ENCODE data around the gene EHHADH. TPM values are rescaled to one million over a fixed set of nuclear protein-coding genes. Genes with fewer than 3 reads are reported as not detected.
"Not testable (repeated sequence)": the region's sequence is repeated elsewhere in the genome, so short reads cannot be mapped to it uniquely, and the experiment has no call there.

Gene EHHADH
- total RNA-seq: 1.4 and 1.8 TPM in 2 replicates

DNA sequence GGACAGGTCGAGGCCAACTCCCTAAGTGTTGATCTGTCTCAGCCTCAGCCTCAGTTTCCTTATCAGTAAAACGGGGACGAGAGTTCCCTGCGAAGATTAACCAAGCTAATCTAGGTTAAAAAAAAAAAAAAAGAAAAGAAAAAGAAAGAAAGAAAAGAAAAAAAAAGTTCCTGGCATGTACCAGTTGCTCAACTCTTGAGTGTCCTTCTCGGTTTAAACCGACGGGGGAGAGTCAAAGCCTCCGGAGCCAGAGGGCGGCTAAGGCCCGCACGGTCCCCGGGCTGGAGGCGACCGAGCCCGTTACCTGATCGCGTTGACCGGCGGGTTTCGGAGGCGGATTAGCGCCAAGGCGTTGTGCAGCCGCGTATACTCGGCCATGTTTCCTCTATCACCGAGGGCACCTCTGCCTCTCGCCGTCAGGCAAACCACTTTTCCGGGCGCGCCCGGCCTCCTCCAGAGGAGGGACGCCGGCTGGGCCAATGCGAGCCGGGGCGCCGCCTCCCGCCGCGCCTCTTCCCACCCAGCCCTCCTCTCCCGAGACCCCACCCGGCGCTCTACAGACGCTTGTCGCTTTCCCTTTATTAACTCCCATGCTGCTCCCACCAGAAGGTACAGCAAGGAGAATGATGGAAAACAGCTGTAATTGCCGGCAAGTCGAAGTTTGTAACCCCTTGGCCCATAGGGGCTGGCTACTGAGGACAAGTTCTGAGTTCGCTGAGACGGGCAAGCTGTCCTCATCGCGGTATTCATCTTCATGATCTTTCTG is at the start of gene EHHADH:
Gene EHHADH, minus strand, starts transcription at position 405 of the 766 bp plus-strand sequence. Its CDS starts 27 bp downstream, at position 378.
- H3K4me1 Mint-ChIP-seq (ENCODE audit: low read depth): no peaks in the 10 kb centered on the region
- intact Hi-C loops (cut with micrococcal nuclease): loop anchor here (2.0 kb wide), 1 partner anchor 29 kb away; no protein-coding TSS in a partner anchor
- no peaks in the 10 kb centered on the region for H3K27me3 Mint-ChIP-seq (ENCODE audit: insufficient read depth)
- peak; percentile 42 for DNase-seq (ENCODE audit: low spot score)
- H3K9me3 Mint-ChIP-seq: peaks cover 17% of the 10 kb centered on the region
- no peaks in the 10 kb centered on the region for H3K36me3 Mint-ChIP-seq (ENCODE audit: low read depth)
- peak within 1 kb of the TSS; percentile 77 for H3K4me3 Mint-ChIP-seq
- no peak within 1 kb of the TSS for H3K27ac Mint-ChIP-seq

DNA sequence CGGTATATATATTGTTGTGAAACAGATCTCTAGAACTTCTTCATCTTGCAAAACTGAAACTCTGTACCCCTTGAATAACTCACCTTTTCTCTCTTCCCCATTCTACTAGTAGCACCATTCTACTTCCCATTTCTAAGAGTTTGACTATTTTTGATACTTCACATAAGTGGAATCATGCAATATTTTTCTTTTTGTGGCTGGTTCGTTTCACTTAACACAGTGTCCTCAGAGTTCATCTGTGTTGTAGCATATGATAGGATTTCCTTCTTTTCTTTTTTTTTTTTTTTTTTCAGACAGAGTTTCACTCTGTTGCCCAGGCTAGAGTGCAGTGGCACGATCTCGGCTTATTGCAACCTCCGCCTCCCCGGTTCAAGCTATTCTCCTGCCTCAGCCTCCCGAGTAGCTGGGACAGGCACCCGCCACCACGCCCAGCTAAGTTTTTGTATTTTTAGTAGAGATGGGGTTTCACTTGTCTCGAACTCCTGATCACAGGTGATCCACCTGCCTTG is 46.1 kb upstream of the EHHADH start:
- H3K27me3 Mint-ChIP-seq (ENCODE audit: insufficient read depth); H3K9me3 Mint-ChIP-seq: not testable (repeated sequence)

DNA sequence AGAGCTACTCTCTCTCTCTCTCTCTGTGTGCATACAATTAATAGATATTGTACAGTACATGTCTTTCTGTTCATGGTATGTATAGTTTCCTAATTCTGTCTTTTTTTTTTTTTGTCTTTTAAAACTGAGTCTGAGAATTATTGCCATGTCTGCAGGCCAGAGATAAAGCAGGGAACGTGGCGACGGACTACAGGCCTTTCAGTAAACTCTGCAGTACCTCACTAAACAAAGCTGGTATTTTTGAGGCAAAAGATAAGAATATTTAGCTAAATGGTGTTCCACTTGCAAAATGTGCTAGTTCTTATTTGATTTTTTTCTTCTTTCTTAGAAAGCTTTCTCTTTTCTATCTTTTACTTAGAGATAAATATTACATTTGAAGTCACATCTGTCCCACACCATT is 44.0 kb upstream of the EHHADH start:
- Mint-ChIP-seq H3K4me1 (ENCODE audit: low read depth) (no peaks in the 10 kb centered on the region), H3K9me3 (no peaks in the 10 kb centered on the region), H3K4me3 (no peak overlapping the region), H3K27ac (no peak overlapping the region), H3K36me3 (ENCODE audit: low read depth) (no peaks in the 10 kb centered on the region), H3K27me3 (ENCODE audit: insufficient read depth) (no peaks in the 10 kb centered on the region)
- DNase-seq (ENCODE audit: low spot score): no peak
- intact Hi-C loops (cut with micrococcal nuclease): no loop called here

More for the DNA sequence above, 46.1 kb upstream of the EHHADH start:
- DNase-seq (ENCODE audit: low spot score); H3K27ac Mint-ChIP-seq; H3K4me3 Mint-ChIP-seq; H3K4me1 Mint-ChIP-seq (ENCODE audit: low read depth); intact Hi-C loops (cut with micrococcal nuclease); H3K36me3 Mint-ChIP-seq (ENCODE audit: low read depth): not testable (repeated sequence)

DNA sequence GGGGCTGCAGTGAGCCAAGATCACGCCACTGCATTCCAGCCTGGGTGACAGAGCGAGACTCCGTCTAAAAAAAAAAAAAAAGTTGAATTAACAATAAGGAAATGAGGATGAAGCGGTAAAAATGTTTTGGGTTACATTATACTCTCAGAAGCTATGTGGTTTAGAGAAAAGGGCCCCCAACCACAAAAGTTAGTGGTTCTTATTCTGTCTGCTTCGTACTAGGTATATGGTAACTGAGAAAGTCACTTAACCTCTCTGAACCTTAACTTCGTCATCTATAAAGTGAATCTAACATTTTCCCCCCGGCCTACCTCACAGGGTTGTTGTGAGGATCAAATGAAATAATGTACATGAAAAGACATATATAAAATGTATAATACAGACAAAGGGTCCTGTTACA is 38.4 kb upstream of the EHHADH start:
- H3K27me3 Mint-ChIP-seq (ENCODE audit: insufficient read depth): no peaks in the 10 kb centered on the region
- no peaks in the 10 kb centered on the region for H3K4me1 Mint-ChIP-seq (ENCODE audit: low read depth)
- DNase-seq (ENCODE audit: low spot score): no peak
- no peak overlapping the region for H3K4me3 Mint-ChIP-seq
- intact Hi-C loops (cut with micrococcal nuclease): no loop called here
- H3K27ac Mint-ChIP-seq: no peak overlapping the region
- no peaks in the 10 kb centered on the region for H3K9me3 Mint-ChIP-seq
- H3K36me3 Mint-ChIP-seq (ENCODE audit: low read depth): peaks cover 7% of the 10 kb centered on the region

DNA sequence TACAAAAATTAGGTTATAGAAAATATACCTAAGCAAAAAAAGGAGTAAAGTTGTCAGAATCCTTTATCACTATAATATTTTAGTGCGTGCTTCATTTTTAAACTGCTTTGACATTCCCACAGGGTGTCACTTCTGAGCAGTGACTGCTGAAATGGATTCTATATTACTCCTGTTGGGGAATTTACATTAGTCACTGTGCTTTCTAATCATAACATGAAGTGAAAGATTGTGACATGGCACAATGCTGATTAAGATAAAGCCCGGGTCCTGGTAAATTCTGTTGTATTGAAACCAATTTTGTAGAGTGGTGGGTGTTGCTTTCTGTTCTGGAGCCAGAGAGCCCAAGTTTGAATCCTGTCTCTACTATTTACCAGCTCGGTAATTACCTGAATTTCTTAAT is 36.4 kb upstream of the EHHADH start:
- Mint-ChIP-seq H3K9me3 (no peaks in the 10 kb centered on the region), H3K4me3 (no peak overlapping the region), H3K27me3 (ENCODE audit: insufficient read depth) (no peaks in the 10 kb centered on the region), H3K4me1 (ENCODE audit: low read depth) (no peaks in the 10 kb centered on the region), H3K36me3 (ENCODE audit: low read depth) (peaks cover 7% of the 10 kb centered on the region), H3K27ac (no peak overlapping the region)
- intact Hi-C loops (cut with micrococcal nuclease): loop anchor here (2.0 kb wide), 1 partner anchor 19 kb away; no protein-coding TSS in a partner anchor
- no peak for DNase-seq (ENCODE audit: low spot score)

DNA sequence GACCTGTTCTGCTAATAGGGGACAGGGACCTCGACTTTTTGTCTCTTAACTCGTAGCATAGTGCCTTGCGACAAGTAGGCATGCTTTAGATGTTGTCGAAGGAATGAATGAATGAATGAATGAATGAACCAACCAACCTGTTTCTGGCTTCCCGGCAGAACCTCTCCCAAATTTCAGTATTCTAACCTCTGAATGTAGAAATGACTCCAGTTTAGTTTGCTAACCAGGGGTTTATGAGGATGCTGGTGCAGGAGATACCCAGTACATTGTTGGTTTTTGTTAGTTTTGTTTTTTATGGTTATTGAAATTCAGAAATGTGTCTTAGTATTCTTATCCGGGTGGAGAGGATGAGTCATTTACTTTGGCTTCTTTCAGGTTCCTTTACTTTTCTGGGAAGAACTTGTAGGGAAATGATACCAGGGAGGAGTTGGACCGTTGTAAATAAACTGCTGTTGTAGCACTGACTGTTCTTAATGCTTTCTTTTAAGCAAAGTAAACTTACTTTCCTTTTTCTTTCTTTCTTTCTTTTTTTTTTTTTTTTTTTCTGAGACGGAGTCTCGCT is 29.6 kb upstream of the EHHADH start:
- intact Hi-C loops (cut with micrococcal nuclease): loop anchor here (1.0 to 5.0 kb wide), 6 partner anchors 29 to 1266 kb away; partner anchors contain the start of genes ABCC5, EHHADH, TMEM41A and VPS8
- peaks cover 9% of the 10 kb centered on the region for H3K36me3 Mint-ChIP-seq (ENCODE audit: low read depth)
- H3K27me3 Mint-ChIP-seq (ENCODE audit: insufficient read depth): peaks cover 3% of the 10 kb centered on the region
- peaks cover 20% of the 10 kb centered on the region for H3K9me3 Mint-ChIP-seq
- DNase-seq (ENCODE audit: low spot score): no peak
- peak overlapping the region; percentile 80 for H3K27ac Mint-ChIP-seq
- peaks cover 19% of the 10 kb centered on the region for H3K4me1 Mint-ChIP-seq (ENCODE audit: low read depth)
- peak overlapping the region; percentile 96 for H3K4me3 Mint-ChIP-seq

DNA sequence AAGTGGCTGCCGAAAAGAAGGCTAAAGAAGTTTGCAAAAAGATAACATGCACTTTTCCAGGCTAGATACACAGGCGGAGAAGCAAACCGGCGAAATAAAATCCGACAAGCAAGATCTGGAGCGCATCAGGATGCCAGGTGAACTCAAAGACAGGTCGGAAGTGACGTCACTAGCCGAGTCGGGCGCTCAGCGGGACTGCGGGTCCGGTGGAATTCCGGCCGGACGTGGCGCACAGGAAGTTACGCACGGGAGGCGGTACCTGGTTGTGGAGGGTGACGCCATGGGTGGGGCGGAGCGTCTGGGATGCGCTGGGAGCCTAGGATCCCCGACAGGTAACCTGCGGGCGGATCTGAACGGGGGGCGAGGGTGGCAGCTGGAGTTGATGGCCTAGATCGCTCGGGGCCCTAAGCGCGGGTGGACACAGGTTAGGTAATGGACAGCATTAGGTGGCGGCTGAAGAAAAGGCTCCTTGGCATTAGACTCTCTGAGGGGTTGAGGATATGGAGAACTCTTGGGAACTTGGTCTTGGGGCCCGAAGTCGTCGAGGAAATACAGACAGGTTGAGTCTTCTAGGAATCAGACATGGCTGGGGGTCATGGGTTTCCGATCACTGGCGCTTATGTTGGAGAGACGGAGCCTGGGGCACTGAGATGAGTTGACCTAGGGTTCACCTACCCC is 29.0 kb upstream of the EHHADH start:
- H3K36me3 Mint-ChIP-seq (ENCODE audit: low read depth): peaks cover 9% of the 10 kb centered on the region
- peaks cover 19% of the 10 kb centered on the region for H3K4me1 Mint-ChIP-seq (ENCODE audit: low read depth)
- peak overlapping the region; percentile 80 for H3K27ac Mint-ChIP-seq
- H3K27me3 Mint-ChIP-seq (ENCODE audit: insufficient read depth): peaks cover 3% of the 10 kb centered on the region
- H3K4me3 Mint-ChIP-seq: peak overlapping the region; percentile 96
- DNase-seq (ENCODE audit: low spot score): peak; percentile 91
- peaks cover 20% of the 10 kb centered on the region for H3K9me3 Mint-ChIP-seq
- intact Hi-C loops (cut with micrococcal nuclease): loop anchor here (1.0 to 5.0 kb wide), 7 partner anchors 28 to 1266 kb away; partner anchors contain the start of genes ABCC5, EHHADH, SENP2 and TMEM41A

DNA sequence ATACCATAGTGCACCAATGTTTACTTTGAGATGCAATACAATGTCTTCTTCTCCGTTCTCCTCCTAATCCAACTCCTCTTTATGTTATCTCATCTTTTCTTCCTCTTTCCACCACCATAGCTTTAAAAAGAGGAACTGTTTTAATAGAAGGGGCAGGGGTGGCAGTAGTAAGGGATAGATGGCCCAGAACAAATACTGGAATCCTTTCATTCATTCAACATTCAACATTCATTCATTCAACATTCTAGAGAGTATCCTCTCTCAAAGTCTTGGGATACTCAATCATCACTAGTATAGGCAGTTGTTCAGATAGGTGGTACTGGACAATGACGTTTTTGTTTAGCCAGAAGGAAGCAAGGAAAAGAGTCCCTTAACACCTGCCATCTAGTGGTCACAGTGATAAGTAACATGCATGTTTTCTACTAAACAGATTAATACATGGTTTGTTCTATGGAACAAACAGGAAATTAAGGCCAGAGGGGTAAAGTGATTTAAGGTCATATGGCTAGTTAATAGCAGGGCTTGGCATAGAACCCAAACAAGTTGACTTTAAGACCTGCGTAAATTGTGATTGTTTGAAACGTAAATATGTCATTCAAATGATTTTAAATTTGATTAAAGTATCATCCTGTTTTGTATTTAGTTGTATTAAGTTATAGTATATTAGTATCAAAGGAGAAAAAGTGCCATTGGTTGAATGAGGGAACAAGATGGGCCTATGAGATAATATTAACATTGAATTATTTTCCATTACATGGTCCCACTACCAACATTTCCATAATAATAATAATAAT is 26.9 kb upstream of the EHHADH start:
- Mint-ChIP-seq H3K36me3 (ENCODE audit: low read depth) (peaks cover 9% of the 10 kb centered on the region), H3K9me3 (peaks cover 20% of the 10 kb centered on the region), H3K27ac (no peak overlapping the region), H3K27me3 (ENCODE audit: insufficient read depth) (peaks cover 7% of the 10 kb centered on the region), H3K4me1 (ENCODE audit: low read depth) (peaks cover 19% of the 10 kb centered on the region), H3K4me3 (no peak overlapping the region)
- DNase-seq (ENCODE audit: low spot score): no peak
- intact Hi-C loops (cut with micrococcal nuclease): loop anchor here (5.0 kb wide), 1 partner anchor 1263 kb away; the partner anchor contains the start of gene ABCC5

DNA sequence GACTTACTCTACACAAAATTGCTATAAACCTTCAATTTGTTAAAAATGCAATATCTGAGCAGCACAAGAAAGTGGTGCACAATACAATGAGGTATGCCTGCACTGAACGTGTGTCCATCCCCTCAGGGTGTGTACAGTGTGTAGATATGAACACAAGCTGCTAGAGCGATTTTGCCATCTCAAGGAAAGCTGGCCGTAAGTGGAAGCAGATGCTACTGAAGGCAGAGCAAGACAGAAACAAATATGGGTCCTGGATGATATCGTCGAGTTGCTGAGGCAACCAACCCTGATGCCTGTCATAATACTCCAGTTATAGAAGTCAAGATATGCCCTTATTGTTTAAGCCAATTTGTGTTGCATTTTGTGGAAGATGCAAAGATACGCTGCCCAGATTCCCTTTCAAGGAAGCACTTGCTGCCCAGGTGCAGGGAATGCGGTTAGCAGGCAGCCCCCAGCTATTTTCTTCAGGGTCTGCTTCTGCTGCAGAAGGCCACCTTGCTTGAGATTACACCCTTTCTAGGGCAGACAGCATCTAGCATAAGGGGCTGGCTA is 25.8 kb upstream of the EHHADH start:
- intact Hi-C loops (cut with micrococcal nuclease): loop anchor here (5.0 kb wide), 1 partner anchor 1262 kb away; the partner anchor contains the start of gene ABCC5
- Mint-ChIP-seq H3K4me3 (no peak overlapping the region), H3K36me3 (ENCODE audit: low read depth) (peaks cover 7% of the 10 kb centered on the region), H3K9me3 (peaks cover 20% of the 10 kb centered on the region), H3K27me3 (ENCODE audit: insufficient read depth) (peaks cover 8% of the 10 kb centered on the region), H3K4me1 (ENCODE audit: low read depth) (peaks cover 19% of the 10 kb centered on the region), H3K27ac (no peak overlapping the region)
- no peak for DNase-seq (ENCODE audit: low spot score)

DNA sequence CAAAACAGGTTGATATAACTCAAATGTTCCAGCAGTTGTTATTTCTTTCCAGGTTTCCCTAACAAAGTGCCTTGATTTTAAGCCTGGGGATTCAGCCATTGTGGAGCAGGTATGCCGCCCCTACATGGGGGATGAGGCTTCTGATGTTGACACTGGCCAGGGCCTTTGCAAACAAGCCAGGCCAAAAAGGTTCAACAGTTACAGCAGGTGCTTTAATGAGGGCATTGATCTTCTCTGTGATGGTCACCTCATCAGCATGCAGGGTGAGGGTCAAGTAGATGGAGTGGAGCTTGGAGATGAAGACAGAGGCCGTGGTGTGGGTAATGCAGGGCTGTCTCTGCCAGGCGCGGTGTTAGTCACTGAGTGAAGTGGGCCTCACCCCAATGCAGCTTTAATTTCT is 22.6 kb upstream of the EHHADH start:
- H3K36me3 Mint-ChIP-seq (ENCODE audit: low read depth): no peaks in the 10 kb centered on the region
- no peak for DNase-seq (ENCODE audit: low spot score)
- H3K4me3 Mint-ChIP-seq: no peak overlapping the region
- H3K4me1 Mint-ChIP-seq (ENCODE audit: low read depth): no peaks in the 10 kb centered on the region
- intact Hi-C loops (cut with micrococcal nuclease): no loop called here
- H3K27me3 Mint-ChIP-seq (ENCODE audit: insufficient read depth): peaks cover 14% of the 10 kb centered on the region
- H3K27ac Mint-ChIP-seq: no peak overlapping the region
- H3K9me3 Mint-ChIP-seq: peaks cover 2% of the 10 kb centered on the region

DNA sequence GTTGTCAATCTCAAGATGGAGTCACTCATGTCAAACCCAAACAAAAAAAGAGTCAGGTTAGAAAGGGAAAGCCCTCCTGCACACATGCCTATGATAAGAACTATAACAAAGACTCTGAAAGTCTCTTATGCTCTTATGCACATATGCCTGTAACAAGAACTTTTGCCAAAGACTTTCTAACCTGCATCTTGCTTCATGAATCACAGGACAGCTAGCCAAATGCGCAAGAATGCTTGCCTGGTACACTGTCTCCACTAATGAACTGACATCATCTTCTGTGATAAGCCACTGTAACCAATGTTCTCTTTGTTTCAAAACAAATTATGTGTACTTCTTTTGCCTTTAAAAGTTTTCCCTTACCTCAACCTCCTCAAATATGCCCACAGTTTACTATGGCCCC is 18.2 kb upstream of the EHHADH start:
- no peaks in the 10 kb centered on the region for H3K4me1 Mint-ChIP-seq (ENCODE audit: low read depth)
- no peak overlapping the region for H3K27ac Mint-ChIP-seq
- no peak for DNase-seq (ENCODE audit: low spot score)
- H3K4me3 Mint-ChIP-seq: no peak overlapping the region
- no peaks in the 10 kb centered on the region for H3K9me3 Mint-ChIP-seq
- H3K36me3 Mint-ChIP-seq (ENCODE audit: low read depth): no peaks in the 10 kb centered on the region
- H3K27me3 Mint-ChIP-seq (ENCODE audit: insufficient read depth): peaks cover 7% of the 10 kb centered on the region
- intact Hi-C loops (cut with micrococcal nuclease): no loop called here

DNA sequence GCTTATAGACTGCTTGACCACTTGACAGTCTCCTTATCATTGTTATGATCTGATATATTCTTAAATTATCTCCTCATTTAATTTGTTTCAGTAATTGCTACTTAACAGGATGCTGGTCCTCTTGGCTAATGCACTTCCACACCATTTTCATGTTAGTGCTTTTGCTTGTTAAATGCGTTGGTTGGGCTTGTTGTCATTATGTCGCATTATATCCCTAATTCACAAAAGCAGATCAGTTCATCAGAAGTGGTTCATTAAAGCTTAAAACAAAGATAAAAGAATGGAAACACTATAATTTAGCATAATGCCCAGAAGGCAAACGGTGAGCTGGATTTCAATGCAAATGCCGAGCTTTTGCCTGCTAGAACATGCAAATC is 17.1 kb upstream of the EHHADH start:
- no peaks in the 10 kb centered on the region for H3K9me3 Mint-ChIP-seq
- intact Hi-C loops (cut with micrococcal nuclease): no loop called here
- no peak overlapping the region for H3K4me3 Mint-ChIP-seq
- H3K27ac Mint-ChIP-seq: no peak overlapping the region
- peaks cover 11% of the 10 kb centered on the region for H3K27me3 Mint-ChIP-seq (ENCODE audit: insufficient read depth)
- no peak for DNase-seq (ENCODE audit: low spot score)
- no peaks in the 10 kb centered on the region for H3K36me3 Mint-ChIP-seq (ENCODE audit: low read depth)
- no peaks in the 10 kb centered on the region for H3K4me1 Mint-ChIP-seq (ENCODE audit: low read depth)

Data from activated T-helper 1 cell treated with anti-CD3 and anti-CD28 coated beads, Interleukin-12 subunit alpha, Interleukin-12 subunit beta, Interleukin-2, Interleukin-4 antibody, amounts not matched to agents 30 ng/mL and 10 ng/mL and 1 ng/mL, durations not matched to agents 14 hours and 24 hours and 36 hours (primary cell).